Measurements from ENCODE around the gene TEX26.

The TEX26 gene

GRCh38 chr13:31015199-31015598 lies 82.7 kb downstream of the TEX26 start:
- no peak for FAIRE-seq

- no peak for FAIRE-seq
Measured at GRCh38 chr13:31016342-31017325, 84.2 kb downstream of the TEX26 start.

GRCh38 chr13:31018511-31018910 lies 86.1 kb downstream of the TEX26 start:
- FAIRE-seq = no peak

GRCh38 chr13:31020996-31021395 lies 88.5 kb downstream of the TEX26 start:
- FAIRE-seq = no peak

- no peak for FAIRE-seq
Measured at GRCh38 chr13:31022288-31022895, 89.9 kb downstream of the TEX26 start.

GRCh38 chr13:31022928-31023530 lies 90.6 kb downstream of the TEX26 start:
- no peak for FAIRE-seq

Measured in TTC549 (cell line).